Thymus (tissue), 11 donors: ENCODE measurements around the gene CLEC2D. TPM values are rescaled to one million over a fixed set of nuclear protein-coding genes. Genes with fewer than 3 reads are reported as not detected.
A peak's percentile ranks its signal among the peaks of the same experiment; 100 is the strongest.
"Not testable (repeated sequence)": the region's sequence is repeated elsewhere in the genome, so short reads cannot be mapped to it uniquely, and the experiment has no call there.

Source experiments
- DNase-seq, 9 donors: peaks; one replicate each; pipeline ENCODE4 v3.0.0-alpha.2; 2013; ENCODE audit warnings: low spot score in 9 of 9, low read depth in 6 of 9, missing footprints in 1 of 9
- H3K27ac ChIP-seq, 2 donors: one replicate each; pipeline ENCODE4 v1.5.1; 2013; ENCODE audit warnings: control low read depth in 1 of 2, low read depth in 1 of 2, low read length in 1 of 2, mild to moderate bottlenecking in 1 of 2, moderate library complexity in 1 of 2
- H3K27me3 ChIP-seq, 2 donors: one replicate each; pipeline ENCODE4 v1.5.1; 2013; ENCODE audit warnings: low read length in 1 of 2; ENCODE audit not compliant: control insufficient read depth in 2 of 2, insufficient read depth in 1 of 2
- H3K36me3 ChIP-seq, 2 donors: one replicate each; pipeline ENCODE4 v1.5.1; 2013; ENCODE audit warnings: low read length in 1 of 2, mild to moderate bottlenecking in 1 of 2, moderate library complexity in 1 of 2; ENCODE audit not compliant: control insufficient read depth in 2 of 2, insufficient read depth in 2 of 2
- H3K4me1 ChIP-seq, 2 donors: one replicate each; pipeline ENCODE4 v1.5.1; 2013; ENCODE audit warnings: low read length in 2 of 2; ENCODE audit not compliant: control insufficient read depth in 2 of 2, insufficient read depth in 2 of 2
- H3K4me3 ChIP-seq, 2 donors: one replicate each; pipeline ENCODE4 v1.5.1; 2013; ENCODE audit warnings: low read length in 2 of 2, control low read depth in 1 of 2, mild to moderate bottlenecking in 1 of 2
- H3K9me3 ChIP-seq, 2 donors: one replicate each; pipeline ENCODE4 v1.5.1; 2013; ENCODE audit warnings: low read length in 1 of 2, mild to moderate bottlenecking in 1 of 2; ENCODE audit not compliant: control insufficient read depth in 2 of 2, insufficient read depth in 1 of 2
- WGBS: extraction: QIAGEN DNeasy Blood & Tissue Kit; methylation state at CpG from one replicate; pipeline ENCODE4 v1.1.7; 2013; 5-methylcytosine and 5-hydroxymethylcytosine counted together
- polyA plus RNA-seq: library from polyadenylated mRNA; stranded (reverse); fragments of 200-250 nt; gene quantifications from one replicate; pipeline ENCODE4 v1.2.3, GENCODE V29; 2013
- total RNA-seq: library from RNA; stranded (reverse); fragments of 120-200 nt; gene quantifications from one replicate; pipeline ENCODE4 v1.2.4, GENCODE V29; 2013
- donor health status: healthy.

The CLEC2D gene
- total and polyA plus RNA-seq, 2 donors, result 89.3 to 93.0 TPM

DNA sequence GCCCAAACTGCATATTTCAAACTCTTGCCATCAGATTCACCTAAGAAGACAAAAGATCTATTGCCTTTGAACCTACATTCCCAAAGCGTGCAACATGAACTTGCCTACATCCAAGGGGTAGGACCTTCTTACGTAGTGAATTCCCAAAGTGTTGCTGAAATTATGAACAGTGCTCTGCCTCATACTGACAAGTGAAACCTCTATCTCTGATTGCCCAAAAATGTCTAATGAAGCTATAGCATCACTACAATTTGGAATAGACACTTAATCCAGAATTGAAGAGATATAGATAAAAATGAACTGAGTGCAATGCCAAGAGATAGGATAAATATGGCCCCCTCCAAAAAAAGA is 31.1 kb downstream of the CLEC2D start:
- peak overlapping the region in 1 of 2 donors; percentile 26 for H3K27ac ChIP-seq
- H3K36me3 ChIP-seq, result peaks cover 2 to 8% of the 10 kb centered on the region in 2 donors
- no peak overlapping the region for H3K4me3 ChIP-seq
- H3K27me3 ChIP-seq, result no peaks in the 10 kb centered on the region
- peaks cover 9 to 16% of the 10 kb centered on the region in 2 donors for H3K4me1 ChIP-seq
- H3K9me3 ChIP-seq, result no peaks in the 10 kb centered on the region
- DNase-seq, result no peak
- 91% methylated on average over 2 of the region's 2 CpGs for WGBS

- 96% methylated on average over 1 of the region's 1 CpG for WGBS
- Histone ChIP-seq H3K27me3 (no peaks in the 10 kb centered on the region), H3K36me3 (peaks cover 0 to 2% of the 10 kb centered on the region in 2 donors), H3K4me1 (peaks cover 14 to 16% of the 10 kb centered on the region in 2 donors), H3K4me3 (peak overlapping the region; percentile 6 to 16), H3K9me3 (no peaks in the 10 kb centered on the region), H3K27ac (peak overlapping the region; percentile 93 to 95)
- peak in 3 of 9 donors; percentile 19 to 53 (median 35) for DNase-seq
Measured at GRCh38 chr12:9701380-9702154, 32.1 kb downstream of the CLEC2D start.

DNA sequence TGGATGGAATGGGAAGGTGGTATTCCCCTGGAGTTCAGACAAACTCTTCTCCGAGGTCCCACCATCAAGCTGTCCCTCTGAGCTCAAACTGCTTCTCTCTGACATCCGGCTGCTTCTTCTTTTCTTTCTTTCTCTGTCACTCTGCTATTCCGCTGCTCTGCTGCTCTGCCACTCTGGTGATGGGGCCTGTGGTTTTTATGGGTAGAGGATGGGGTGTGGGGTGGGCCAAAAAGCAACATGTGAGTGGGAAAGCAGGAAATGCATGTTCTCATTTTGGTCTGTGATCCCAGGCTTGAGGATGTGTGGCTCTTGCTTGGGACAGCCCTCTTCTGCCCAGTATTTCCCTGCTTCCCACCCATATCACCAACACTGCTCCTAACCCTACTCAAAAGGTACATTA is 32.7 kb downstream of the CLEC2D start:
- 9% methylated on average over 3 of the region's 3 CpGs for WGBS
- no peaks in the 10 kb centered on the region for H3K27me3 ChIP-seq
- no peaks in the 10 kb centered on the region for H3K9me3 ChIP-seq
- peak; percentile 34 to 87 (median 67) for DNase-seq
- no peaks in the 10 kb centered on the region for H3K36me3 ChIP-seq
- peak overlapping the region; percentile 93 to 95 for H3K27ac ChIP-seq
- peak overlapping the region; percentile 6 to 16 for H3K4me3 ChIP-seq
- H3K4me1 ChIP-seq, result peaks cover 17% of the 10 kb centered on the region in 2 donors

- not testable (repeated sequence) for H3K9me3 ChIP-seq, H3K4me3 ChIP-seq, H3K36me3 ChIP-seq, H3K27me3 ChIP-seq, DNase-seq, H3K27ac ChIP-seq
- 98% methylated on average over 5 of the region's 5 CpGs for WGBS
- peaks cover 25 to 28% of the 10 kb centered on the region in 2 donors for H3K4me1 ChIP-seq
Measured at GRCh38 chr12:9704561-9704960, 35.0 kb downstream of the CLEC2D start.

GRCh38 chr12:9706086-9706685 is 36.7 kb downstream of the CLEC2D start:
- peak in 1 of 9 donors; percentile 35 for DNase-seq
- peak overlapping the region; percentile 64 to 75 for H3K27ac ChIP-seq
- no peaks in the 10 kb centered on the region for H3K36me3 ChIP-seq
- H3K4me3 ChIP-seq, result no peak overlapping the region
- H3K27me3 ChIP-seq, result no peaks in the 10 kb centered on the region
- H3K4me1 ChIP-seq, result peaks cover 25 to 28% of the 10 kb centered on the region in 2 donors
- peaks cover 0 to 6% of the 10 kb centered on the region in 2 donors for H3K9me3 ChIP-seq

DNA sequence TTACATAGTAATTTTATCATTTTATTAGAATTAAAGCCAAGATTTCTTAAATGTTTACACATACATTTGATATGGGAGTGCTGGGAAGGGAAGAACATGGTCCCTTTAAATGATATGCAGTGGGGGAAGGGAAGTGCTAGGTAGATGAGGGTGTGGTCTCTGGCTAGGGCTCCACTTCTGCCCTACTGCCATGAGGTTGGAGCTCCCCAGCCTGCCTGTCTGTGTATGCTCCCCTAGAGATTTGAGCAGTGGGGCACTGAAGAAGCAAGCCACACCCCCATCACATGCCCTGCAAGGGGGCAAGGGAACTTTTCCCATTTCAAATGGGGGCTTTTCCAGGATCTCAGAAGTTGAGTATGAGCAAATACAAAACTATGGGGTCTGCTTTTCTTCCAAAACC is 37.8 kb downstream of the CLEC2D start:
- Histone ChIP-seq H3K4me3 (no peak overlapping the region), H3K27me3 (no peaks in the 10 kb centered on the region), H3K27ac (peak overlapping the region in 1 of 2 donors; percentile 14), H3K4me1 (peaks cover 17 to 18% of the 10 kb centered on the region in 2 donors), H3K9me3 (peaks cover 0 to 6% of the 10 kb centered on the region in 2 donors), H3K36me3 (no peaks in the 10 kb centered on the region)
- DNase-seq, result peak in 1 of 9 donors; percentile 39

GRCh38 chr12:9707864-9708808 is 38.6 kb downstream of the CLEC2D start:
- 81% methylated on average over 12 of the region's 12 CpGs for WGBS
- peak in 8 of 9 donors; percentile 44 to 80 (median 52) for DNase-seq
- peak overlapping the region; percentile 48 to 69 for H3K27ac ChIP-seq
- H3K9me3 ChIP-seq, result peaks cover 0 to 6% of the 10 kb centered on the region in 2 donors
- no peak overlapping the region for H3K4me3 ChIP-seq
- no peaks in the 10 kb centered on the region for H3K27me3 ChIP-seq
- peaks cover 15 to 17% of the 10 kb centered on the region in 2 donors for H3K4me1 ChIP-seq
- H3K36me3 ChIP-seq, result no peaks in the 10 kb centered on the region

- peaks cover 12 to 17% of the 10 kb centered on the region in 2 donors for H3K4me1 ChIP-seq
- no peak for DNase-seq
- H3K27ac ChIP-seq, result no peak overlapping the region
- peaks cover 0 to 6% of the 10 kb centered on the region in 2 donors for H3K9me3 ChIP-seq
- no peak overlapping the region for H3K4me3 ChIP-seq
- 97% methylated on average over 3 of the region's 3 CpGs for WGBS
- H3K27me3 ChIP-seq, result no peaks in the 10 kb centered on the region
- H3K36me3 ChIP-seq, result no peaks in the 10 kb centered on the region
Measured at GRCh38 chr12:9708853-9709252, 39.3 kb downstream of the CLEC2D start.
